ENCODE results near the gene TEX54.
A peak's percentile ranks its signal among the peaks of the same experiment; 100 is the strongest.

Gene TEX54

GRCh38 chr11:62881579-62882430, 49.2 kb upstream of the TEX54 start (continued):
- peak; percentile 62; the same call in 1 of the 2 replicates for TF ChIP-seq TSHZ1 (tag by site-specific recombination; IDR thresholded peaks at IDR 0.05; ENCODE audit: borderline replicate concordance)
- TF ChIP-seq ZFHX2 (tag by site-specific recombination; conservative IDR thresholded peaks at IDR 0.05) = peak; percentile 50; the same call in 1 of the 2 replicates
- TF ChIP-seq ZNF146 (tag by site-specific recombination; IDR thresholded peaks at IDR 0.05) = no peak
- TF ChIP-seq KLF16 (tag by site-specific recombination; IDR thresholded peaks at IDR 0.05) = no peak; the same call in 1 of the 2 replicates
- TF ChIP-seq ZBTB44 (tag by site-specific recombination; IDR thresholded peaks at IDR 0.05) = peak; percentile 33; the same call in 1 of the 2 replicates
- TF ChIP-seq ZNF280C (tag by site-specific recombination; IDR thresholded peaks at IDR 0.05) = no peak
- TF ChIP-seq ZNF433 (tag by site-specific recombination; IDR thresholded peaks at IDR 0.05; ENCODE audit: low read depth) = no peak
- TF ChIP-seq KLF17 (tag by site-specific recombination; IDR thresholded peaks at IDR 0.05) = peak; percentile 76
- TF ChIP-seq YY1 (tag by site-specific recombination; IDR thresholded peaks at IDR 0.05) = no peak
- TF ChIP-seq SP7 (tag by site-specific recombination; IDR thresholded peaks at IDR 0.05) = peak; percentile 10; the same call in 1 of the 2 replicates
- peak; percentile 91 for TF ChIP-seq PATZ1 (tag by site-specific recombination; IDR thresholded peaks at IDR 0.05)
- TF ChIP-seq ZNF544 (tag by site-specific recombination; IDR thresholded peaks at IDR 0.05) = no peak
- TF ChIP-seq SP3 (tag by site-specific recombination; IDR thresholded peaks at IDR 0.05) = peak; percentile 66
- TF ChIP-seq ZBTB1 (tag by site-specific recombination; IDR thresholded peaks at IDR 0.05) = no peak
- no peak for TF ChIP-seq ZFP69B (tag by site-specific recombination; IDR thresholded peaks at IDR 0.05)
- no peak for TF ChIP-seq YY2 (tag by site-specific recombination; IDR thresholded peaks at IDR 0.05)
- no peak for TF ChIP-seq ZBTB26 (tag by site-specific recombination; optimal IDR thresholded peaks at IDR 0.05)
- no peak for TF ChIP-seq ZNF184 (tag by site-specific recombination; IDR thresholded peaks at IDR 0.05)
- no peak for TF ChIP-seq MEIS1 (CRISPR knock-in tag; IDR thresholded peaks at IDR 0.05; ENCODE audit: borderline replicate concordance)
- no peak for TF ChIP-seq ZNF2 (tag by site-specific recombination; IDR thresholded peaks at IDR 0.05)
- no peak for TF ChIP-seq ZNF792 (tag by site-specific recombination; IDR thresholded peaks at IDR 0.05)
- no peak for TF ChIP-seq ZIC2 (tag by site-specific recombination; IDR thresholded peaks at IDR 0.05)
- TF ChIP-seq SCRT2 (tag by site-specific recombination; IDR thresholded peaks at IDR 0.05) = peak; percentile 77
- TF ChIP-seq ZNF76 (tag by site-specific recombination; IDR thresholded peaks at IDR 0.05; ENCODE audit: borderline replicate concordance, low read depth) = no peak
- TF ChIP-seq SALL2 (tag by site-specific recombination; IDR thresholded peaks at IDR 0.05; ENCODE audit: borderline replicate concordance) = no peak
- no peak for TF ChIP-seq ZNF211 (tag by site-specific recombination; IDR thresholded peaks at IDR 0.05; ENCODE audit: low read depth)

Data from HEK293 (cell line).